ENCODE measurements around the gene CYP21A2.
"Not testable (repeated sequence)": the region's sequence is repeated elsewhere in the genome, so short reads cannot be mapped to it uniquely, and the experiment has no call there.

DNA sequence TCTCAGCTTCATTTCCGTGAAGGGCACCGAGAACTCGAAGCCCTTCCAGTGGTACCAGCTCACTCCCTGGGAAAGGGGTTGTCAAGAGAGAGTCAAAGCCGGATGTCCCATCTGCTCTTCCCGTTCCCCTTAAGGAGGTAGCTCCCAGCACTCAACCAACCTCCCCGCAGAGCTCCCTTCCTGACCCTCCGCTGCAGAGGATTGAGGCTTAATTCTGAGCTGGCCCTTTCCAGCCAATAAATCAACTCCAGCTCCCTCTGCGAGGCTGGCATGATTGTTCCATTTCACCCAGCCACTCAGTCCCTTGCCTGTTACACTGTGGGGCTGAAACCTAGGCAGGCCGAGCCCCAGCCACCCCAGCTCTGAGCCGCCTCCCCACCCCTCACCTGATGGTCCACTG lies 3.2 kb downstream of the CYP21A2 start:
- TF ChIP-seq EZH2 (IDR thresholded peaks at IDR 0.05; ENCODE audit: insufficient read depth, poor library complexity, severe bottlenecking); EZH2phosphoT487 (IDR thresholded peaks at IDR 0.05; ENCODE audit: insufficient read depth, low read depth): not testable (repeated sequence)

Measured in GM23248 (cell line).